HL-60/S4 (cell line): ENCODE measurements around the gene ACOT13.
"Not testable (repeated sequence)": the region's sequence is repeated elsewhere in the genome, so short reads cannot be mapped to it uniquely, and the experiment has no call there.

ENCODE experiments used
- in situ Hi-C: fragments of 300-500 bp; cut with MboI; formaldehyde crosslinking; loops from 2 replicates; pipeline ENCODE4 v1.14.3; 2022; ENCODE audit warnings: low sequenced_read_pairs

Gene ACOT13

GRCh38 chr6:24666641-24667377 lies at the start of gene ACOT13, which contains the start of gene TDP2:
ACOT13 (plus strand) TSS chr6:24667077; CDS start chr6:24667264, 187 bp downstream.
TDP2 (minus strand) TSS chr6:24666899; CDS start chr6:24666862, 37 bp downstream.
- in situ Hi-C loops, result no loop called here

GRCh38 chr6:24619661-24620060 lies 47.2 kb upstream of the ACOT13 start:
- in situ Hi-C loops, result no loop called here

- in situ Hi-C loops, result no loop called here
These were observed 46.2 kb upstream of the ACOT13 start for GRCh38 chr6:24620637-24621036.

GRCh38 chr6:24621626-24622289 lies 45.1 kb upstream of the ACOT13 start:
- in situ Hi-C loops, result no loop called here

GRCh38 chr6:24630856-24631505 lies 35.9 kb upstream of the ACOT13 start:
- in situ Hi-C loops, result no loop called here

- in situ Hi-C loops, result no loop called here
These were observed 35.2 kb upstream of the ACOT13 start for GRCh38 chr6:24631671-24632070.

GRCh38 chr6:24632573-24632972 lies 34.3 kb upstream of the ACOT13 start:
- in situ Hi-C loops, result no loop called here

- in situ Hi-C loops, result no loop called here
These were observed 30.2 kb upstream of the ACOT13 start for GRCh38 chr6:24636681-24637080.

- in situ Hi-C loops, result no loop called here
These were observed 26.7 kb upstream of the ACOT13 start for GRCh38 chr6:24640166-24640565.

GRCh38 chr6:24640631-24641030 lies 26.2 kb upstream of the ACOT13 start:
- in situ Hi-C loops, result not testable (repeated sequence)

GRCh38 chr6:24642061-24642460 lies 24.8 kb upstream of the ACOT13 start:
- in situ Hi-C loops, result no loop called here

GRCh38 chr6:24643920-24644319 lies 23.0 kb upstream of the ACOT13 start:
- in situ Hi-C loops, result no loop called here

GRCh38 chr6:24644377-24644776 lies 22.5 kb upstream of the ACOT13 start:
- in situ Hi-C loops, result no loop called here

GRCh38 chr6:24646771-24647170 lies 20.1 kb upstream of the ACOT13 start:
- in situ Hi-C loops, result no loop called here

GRCh38 chr6:24648276-24648675 lies 18.6 kb upstream of the ACOT13 start:
- in situ Hi-C loops, result no loop called here

- in situ Hi-C loops, result no loop called here
These were observed 17.2 kb upstream of the ACOT13 start for GRCh38 chr6:24649691-24650090.

GRCh38 chr6:24650365-24650764 lies 16.5 kb upstream of the ACOT13 start:
- in situ Hi-C loops, result no loop called here

GRCh38 chr6:24655215-24655614 lies 11.7 kb upstream of the ACOT13 start:
- in situ Hi-C loops, result no loop called here

GRCh38 chr6:24658573-24659560 lies 8.0 kb upstream of the ACOT13 start:
- in situ Hi-C loops, result no loop called here

GRCh38 chr6:24659561-24659960 lies 7.3 kb upstream of the ACOT13 start:
- in situ Hi-C loops, result no loop called here

- in situ Hi-C loops, result no loop called here
These were observed 6.8 kb upstream of the ACOT13 start for GRCh38 chr6:24660105-24660504.
